HG02610 (cell line): ENCODE results near the gene CHST15.

ENCODE experiments used
- ATAC-seq: cut with Tn5 transposase; IDR thresholded peaks from one replicate; pipeline ENCODE4 v1.9.1; 2021; ENCODE audit warnings: mild to moderate bottlenecking, moderate library complexity; ENCODE audit not compliant: unreplicated experiment

CHST15 gene

DNA sequence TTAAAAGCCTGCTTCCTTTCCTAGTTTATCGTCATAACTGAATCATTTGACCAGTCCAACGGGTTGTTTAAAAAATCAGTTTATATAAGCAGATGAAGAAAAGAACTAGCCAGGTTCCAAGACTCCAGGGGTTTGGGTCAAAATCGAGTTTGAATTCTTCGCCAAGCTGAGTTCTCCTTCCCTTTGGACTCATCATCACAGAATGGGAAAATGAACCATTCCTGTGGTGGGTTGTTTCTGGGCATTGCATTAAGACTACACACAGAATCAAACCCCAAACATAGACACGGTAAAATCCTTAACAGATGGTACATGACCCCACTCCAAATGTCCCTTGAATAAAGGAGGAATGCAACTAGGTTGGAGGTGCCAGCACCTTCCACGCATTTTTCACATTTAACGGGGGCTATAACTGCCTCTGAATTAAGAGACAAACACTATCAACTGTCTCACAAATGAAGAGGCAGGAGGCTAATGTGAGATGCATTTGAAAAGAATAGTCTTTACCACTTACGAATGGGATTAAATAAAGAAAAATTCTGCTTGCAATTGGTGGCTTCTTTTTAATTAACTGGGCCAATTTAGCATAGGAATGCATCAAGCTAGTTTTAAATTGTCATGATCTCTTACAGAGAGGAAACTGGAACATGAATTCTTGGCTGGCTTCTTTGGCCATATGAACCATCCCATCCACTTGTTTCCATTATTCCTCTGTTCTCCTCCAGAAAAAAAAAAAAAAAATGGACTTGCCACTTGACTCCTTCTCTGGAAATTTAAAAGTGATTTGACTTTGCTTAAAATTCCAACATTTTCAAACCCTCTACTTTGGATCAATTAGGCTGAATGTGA lies 61.1 kb downstream of the CHST15 start:
- no peak for ATAC-seq

DNA sequence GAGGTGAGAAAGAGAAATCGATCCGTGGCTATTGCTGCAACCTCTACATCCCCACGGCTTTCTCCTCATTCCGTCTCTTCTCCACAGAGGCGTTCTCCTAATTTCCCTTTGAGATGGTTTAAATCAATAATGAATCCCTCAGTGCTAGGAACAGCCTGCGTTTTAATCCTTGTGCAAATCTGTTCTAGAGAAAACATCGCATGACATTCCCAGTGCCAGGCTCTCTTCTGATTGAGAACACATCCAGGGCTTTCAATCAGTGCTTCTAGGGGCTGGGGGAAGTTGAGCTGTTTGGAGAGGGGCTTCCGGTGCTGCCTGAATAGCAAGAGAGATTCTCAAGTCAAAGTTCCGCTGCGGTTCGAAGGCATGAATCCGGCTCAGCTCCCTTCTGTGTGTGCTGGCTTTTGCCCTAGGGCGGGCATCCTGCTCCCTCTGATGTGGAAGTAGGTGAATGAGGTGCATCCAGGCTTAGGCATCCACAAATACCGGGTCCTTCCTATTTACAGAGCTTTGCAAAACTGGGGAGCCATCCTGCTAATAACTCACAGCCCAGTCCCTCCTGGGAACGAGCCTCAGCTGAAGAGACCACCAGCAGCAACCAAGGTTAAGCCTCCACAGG lies 62.8 kb downstream of the CHST15 start:
- no peak for ATAC-seq

DNA sequence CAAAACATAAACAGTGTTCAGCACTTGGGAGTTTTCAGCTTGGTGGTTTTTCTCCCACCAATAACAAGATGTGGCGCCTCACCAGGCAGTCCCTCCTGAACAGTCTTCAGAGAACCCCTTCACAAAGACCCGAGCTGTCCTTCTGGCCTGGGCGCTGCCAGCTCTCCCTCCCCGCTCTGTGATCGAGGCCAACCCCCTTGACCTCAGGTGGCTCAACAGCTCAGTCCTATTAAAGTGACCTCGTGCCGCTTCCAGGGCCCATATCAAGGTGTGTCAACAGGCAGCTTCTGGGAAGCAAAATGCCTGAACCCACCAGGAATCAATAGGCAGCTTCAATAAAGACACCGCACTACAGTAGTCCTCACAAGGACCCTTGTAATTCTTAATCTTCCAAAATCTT lies 63.3 kb downstream of the CHST15 start:
- ATAC-seq: no peak

DNA sequence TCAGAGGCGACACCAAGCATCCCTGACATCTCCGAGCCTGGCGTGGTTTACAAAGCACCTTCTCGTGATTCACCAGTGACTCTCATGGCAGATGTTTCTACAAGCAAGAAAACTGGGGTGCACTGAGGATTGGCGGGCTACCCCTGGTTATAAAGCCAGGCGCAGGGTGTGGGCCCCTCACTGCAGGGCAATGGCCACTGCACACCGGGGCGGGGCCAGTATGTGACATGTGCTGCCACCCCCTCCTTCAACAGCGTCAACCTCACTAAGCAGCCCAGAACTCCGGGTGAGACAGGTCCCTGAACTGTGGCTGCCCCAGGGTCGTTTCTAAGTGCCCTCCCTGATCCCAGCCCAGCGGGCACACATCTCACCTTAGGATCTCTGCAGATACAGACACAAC lies 63.8 kb downstream of the CHST15 start:
- ATAC-seq: no peak

DNA sequence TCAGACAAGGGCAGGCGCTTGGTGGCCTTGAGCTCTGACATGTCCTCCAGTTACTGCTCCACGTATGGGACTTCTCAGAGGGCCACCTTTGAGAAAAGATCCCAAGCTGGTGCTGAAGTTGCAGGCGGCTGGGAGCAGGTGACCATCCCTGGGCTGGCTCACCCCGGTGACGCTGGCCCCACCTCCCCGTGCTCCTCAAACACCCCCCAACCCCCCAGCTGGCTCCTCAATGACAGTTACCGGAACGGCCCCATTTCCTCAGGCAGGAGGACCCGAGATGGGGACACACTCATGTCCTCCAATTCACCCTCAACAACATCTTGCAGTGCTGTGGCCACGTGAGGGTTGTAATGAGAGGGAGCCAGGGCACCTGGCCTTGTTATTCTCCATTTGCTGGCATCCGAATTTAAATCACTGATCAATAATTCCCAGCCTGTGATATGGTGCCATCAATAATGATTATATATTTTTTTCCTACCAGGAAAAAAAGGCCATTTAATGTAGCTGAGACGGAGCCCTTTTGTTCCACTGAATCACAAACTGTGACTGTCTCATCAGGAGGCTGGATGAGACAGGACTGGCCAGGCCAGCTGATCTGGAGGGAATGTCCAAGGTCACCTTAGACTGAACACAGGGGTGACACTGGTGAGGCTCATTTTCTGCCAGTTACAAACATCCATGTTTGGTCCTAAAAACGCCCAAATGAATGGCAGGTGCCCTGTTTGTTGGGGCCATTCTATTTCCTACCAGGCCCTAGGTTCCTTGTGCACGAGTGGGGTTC lies 64.5 kb downstream of the CHST15 start:
- ATAC-seq: no peak

DNA sequence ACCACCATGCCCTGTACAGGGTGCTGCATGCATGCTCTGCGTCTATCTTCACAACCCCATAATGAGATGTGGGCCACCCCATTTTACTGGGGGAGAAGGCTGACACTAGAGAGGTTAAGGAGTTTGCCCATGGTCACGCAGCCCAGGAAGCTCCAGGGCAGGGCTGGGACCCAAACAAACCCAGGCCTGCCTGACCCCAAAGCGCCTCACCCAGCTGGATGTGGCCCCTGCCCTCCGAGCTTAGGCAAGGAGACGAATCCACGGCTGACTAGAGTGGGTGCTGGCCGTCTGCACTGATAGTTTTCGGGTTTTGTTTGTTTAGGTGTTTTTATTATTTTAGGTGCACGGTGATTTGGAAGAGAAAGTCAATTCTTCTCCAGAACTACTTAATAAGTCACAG lies 65.7 kb downstream of the CHST15 start:
- no peak for ATAC-seq

DNA sequence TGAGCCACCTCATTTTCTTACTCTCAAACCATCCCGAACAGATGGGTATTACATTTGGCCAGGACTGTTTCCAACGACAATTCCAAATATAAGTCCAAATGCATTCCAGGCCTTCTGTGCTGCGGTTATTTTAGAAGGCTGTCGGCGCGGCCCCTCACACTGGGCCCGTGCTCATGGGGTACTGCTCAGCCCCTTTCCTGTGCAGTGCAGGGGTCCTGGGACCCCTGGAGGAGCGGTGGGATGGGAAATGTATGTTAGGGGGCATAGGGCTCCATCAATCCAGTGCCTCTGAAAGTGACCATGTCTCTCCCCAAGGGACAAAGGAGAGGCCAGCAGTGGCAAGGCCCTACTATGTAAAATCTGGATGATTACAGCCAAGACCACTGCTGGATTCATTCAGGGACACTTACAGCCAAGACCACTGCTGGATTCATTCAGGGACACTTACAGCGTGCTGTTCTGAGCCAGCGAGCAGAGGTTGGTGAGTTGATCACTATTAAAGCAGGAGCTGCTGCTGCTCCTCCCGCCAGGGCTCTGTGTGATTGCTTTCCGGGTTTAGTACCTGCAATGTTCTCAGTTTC lies 66.3 kb downstream of the CHST15 start:
- no peak for ATAC-seq

DNA sequence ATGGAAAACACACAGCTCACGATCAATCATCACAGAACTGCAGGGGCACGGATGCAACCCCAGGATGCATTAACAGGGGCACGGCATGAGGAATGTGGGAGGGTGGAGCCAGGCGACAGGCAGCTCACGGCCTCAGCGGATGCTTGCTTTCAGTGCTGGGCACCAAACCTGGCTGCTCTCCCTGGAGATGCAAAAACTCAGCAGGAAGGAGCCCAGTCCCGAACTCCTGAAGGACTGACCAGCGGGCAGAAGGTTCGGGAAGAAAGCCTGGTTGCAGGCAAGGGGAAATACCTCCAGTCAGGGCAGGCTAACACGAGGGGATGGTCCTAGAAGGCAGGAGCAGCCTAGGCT lies 66.8 kb downstream of the CHST15 start:
- ATAC-seq: no peak

DNA sequence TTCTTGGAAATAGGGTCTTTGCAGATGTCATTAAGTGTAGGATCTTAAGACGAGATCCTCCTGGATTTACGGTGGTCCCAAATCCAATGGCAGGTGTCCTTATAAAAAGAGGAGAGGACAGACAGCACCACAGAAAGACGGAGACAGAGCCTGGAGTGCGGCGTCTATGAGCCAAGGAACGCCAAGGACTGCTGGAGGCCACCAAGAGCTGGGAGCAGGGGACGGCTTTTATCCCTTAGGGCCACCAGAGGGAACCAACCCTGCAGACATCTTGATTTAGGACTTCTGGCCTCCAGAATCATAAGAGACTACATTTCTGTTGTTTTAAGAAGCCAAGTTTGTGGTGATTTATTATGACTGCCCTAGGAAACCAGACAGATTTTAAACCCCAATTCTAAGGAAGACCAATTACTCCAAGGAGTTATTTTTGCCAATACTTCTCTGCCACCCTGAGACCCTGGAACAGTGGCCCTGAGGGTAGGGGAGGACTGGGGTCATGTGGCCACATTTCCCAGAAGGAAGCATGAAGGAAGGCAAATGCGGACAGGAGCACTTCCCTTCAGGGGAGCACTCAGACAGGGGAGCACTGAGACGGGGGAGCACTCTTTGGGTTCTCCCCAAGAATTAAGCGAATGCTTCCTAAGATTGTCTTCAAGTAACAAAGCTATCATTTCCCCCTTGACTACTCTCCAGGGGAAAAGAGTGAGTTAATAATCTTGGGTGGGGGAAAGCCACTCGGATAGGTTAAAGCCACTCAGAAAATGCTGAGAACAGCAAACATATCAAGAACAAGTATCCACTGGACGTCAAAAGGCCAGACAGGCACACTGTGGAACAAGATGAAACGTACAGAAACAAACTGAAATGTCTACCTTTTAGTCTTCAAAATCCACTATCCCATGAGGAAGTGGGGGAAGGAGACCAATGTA lies 67.5 kb downstream of the CHST15 start:
- ATAC-seq: no peak

DNA sequence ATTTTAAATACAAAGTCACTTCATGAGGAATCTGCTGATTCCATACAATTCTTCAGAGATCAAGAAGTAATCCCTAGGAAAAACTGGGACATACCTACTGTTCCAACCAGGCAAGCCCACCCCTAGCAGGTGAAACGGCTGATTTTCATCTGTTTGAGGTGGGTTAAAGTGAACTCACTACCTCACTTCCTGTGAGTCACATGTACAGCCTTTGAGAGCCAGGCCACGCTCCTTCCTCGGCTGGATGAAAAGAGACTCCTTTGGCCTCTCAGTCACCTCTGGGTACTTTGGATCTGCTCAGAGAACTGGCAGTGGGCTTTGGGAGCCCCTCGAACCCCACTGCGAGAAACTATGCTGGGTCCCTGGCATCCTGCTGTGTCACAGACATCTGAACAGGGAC lies 68.2 kb downstream of the CHST15 start:
- ATAC-seq: no peak

DNA sequence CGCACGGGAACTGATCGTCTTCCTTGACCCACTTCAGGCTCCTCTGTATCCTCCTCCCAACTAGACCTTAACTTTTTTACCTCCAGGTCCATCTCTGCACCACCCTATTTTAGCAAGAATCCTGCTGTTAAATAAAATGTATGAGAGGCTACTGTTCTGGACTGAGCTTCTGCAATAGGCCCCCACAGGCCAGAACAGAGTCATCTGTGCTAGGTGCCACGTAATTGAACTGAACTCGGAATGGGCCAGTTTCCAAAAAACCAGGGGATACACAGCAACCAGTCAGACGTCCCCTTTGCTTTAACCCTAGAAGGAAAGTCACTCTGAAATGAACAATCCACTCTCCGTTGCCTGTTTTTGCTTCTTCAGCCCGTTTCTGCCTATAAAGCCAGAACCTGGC lies 71.3 kb downstream of the CHST15 start:
- ATAC-seq: no peak

DNA sequence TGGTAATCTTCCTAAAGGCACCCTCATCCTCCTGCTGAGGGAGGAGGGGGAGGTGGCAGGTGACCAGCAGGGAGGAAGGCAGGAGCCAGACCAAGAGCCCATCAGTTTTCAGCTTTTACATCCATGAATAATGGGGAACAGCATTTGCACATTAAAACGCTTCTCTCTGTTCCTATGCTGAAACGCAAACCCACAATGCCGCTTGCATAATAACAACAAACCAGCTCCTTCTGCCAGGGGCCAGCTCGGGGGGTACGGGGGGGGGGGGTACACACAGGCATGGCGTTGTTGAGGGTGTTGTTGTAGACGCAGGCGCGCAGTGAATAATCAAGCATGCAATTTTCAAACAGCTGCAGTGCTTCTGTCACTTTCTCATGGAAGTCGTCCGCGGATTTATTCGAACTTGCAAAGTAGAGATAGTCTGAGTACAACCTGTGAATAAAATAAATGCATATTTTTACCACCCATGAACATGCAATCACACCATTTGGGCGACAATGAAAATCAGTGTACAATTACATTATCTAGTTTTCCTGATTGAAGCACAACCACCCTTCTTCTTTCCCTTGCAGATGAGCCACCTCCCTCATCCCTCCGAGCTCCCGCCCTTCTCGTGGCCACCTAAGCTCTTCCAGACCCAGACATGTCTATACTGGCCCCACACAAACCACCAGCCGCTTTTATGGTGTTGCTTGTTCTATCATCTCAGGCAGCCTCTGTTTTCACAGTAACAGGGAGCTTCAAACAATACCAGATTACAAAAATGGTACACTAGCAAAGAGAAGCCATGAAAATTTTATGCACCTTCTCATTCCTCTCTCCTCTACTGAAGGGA lies 72.2 kb downstream of the CHST15 start:
- no peak for ATAC-seq

DNA sequence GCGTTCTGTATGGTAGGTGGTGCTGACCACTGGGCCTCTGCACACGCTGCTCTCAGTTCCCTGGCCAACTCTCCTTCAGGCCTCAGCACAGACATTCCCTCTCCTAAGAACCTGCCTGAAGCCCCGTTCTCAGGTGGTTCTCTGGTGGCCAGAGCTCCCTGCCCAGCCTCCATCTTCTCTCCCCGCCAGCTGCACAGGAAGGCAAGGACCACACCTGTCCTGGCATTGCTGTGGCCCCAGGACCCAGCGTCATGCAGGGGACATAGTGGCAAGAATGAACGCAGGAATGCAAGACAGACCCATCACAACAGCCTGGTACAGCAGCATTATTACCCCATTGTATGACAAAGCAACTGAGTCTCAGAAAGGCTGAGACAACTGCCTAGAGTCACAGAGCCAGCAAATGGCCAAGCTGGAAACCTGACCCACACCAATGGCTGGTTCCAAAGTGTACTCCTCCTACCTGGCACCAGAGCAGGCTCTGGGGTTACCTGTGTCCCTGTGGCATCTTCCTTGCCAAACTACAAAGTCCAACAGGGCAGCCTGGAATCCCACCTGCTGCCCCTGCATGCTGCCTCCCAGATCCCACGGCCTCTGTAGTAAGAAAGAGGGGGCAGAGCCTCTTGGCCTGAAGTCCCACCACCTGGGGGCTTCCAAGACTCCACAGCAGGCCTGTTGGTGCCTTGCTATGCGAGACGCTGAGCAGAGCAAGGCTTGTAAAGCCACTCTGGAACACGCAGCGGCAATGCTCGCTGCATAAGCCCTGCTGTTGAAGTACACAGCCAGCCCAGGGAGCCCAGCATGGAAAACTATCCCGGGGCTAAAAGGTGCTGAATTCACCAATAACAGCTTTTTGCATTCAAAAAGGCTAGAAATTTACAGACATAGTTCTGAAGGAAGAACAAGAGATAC lies 73.3 kb downstream of the CHST15 start:
- no peak for ATAC-seq

DNA sequence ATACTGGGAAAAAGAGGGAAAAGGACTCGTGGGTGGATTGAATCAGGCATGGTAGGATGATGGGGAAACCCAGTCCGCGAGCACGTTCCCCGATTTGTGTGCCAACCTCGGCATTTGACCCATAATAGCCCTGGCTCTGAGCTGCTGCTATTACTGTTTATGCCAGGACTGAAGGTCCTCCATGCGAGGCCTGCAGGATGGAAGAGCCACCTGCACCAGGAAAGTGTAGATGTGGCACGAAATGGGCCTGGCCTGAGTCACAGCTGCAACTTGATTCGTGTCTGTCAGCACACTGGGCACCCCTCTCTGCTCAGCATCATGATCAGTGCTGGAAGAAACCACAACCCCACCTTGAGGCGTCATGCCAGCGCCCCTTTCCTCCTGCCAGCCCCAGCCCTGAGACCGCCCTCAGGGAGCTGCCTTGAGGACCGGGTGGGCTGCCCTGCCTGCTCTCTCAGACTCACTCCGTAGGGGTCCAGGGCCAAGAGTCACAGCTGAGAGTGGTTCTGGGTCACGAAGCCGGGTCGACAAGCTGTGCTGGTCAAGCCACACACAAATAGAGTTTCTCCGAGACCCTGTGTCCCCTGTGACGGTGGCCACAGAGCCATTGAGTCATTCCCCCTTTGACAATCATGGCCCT lies 74.4 kb downstream of the CHST15 start:
- ATAC-seq: no peak

DNA sequence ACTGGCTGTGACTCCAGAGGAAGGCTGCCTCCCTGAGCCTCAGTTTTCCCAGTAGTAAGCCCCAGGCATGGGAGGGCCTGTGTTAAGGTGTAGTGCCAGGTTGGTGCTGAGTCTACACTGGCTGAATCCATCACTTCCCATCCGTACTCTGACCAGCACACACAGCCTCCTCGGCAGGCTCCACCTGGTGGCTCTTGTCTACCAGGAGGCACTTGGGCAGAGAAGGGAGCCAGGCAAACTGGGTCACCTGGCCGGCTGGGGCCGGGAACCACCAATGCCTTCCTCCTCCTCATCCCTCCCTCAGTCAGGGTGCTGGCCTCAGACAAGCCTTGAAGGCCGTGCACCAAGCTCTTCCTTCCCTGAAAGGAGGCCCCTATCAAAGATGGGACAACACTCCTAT lies 75.7 kb downstream of the CHST15 start:
- ATAC-seq: no peak

DNA sequence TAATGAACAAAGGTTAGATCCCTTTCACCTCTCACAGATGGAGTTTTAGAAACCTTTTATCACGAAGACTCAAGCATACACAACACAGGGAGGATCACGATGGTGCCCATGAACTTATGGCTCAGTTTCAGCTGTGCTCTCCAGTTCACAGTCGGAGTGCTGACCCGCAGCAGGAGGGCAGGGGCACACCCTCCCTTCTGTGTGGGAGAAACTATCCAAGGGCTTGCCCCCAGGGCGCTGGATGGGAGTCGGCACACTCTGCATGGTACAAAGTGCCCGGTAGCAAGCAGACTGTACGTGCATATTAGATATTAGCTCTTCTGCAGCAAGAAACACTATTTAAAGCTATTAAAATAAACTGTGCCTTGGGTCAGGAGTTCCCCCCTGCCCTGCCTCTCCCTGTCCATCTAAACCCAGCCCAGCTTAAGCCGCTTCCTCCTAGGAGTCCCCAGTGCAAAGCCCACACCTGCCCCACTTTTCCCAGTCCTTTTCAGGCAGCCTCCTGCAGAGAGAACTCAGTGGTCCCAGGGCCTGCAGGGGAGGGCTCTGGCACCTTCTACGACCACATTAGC lies 76.5 kb downstream of the CHST15 start:
- ATAC-seq: no peak

DNA sequence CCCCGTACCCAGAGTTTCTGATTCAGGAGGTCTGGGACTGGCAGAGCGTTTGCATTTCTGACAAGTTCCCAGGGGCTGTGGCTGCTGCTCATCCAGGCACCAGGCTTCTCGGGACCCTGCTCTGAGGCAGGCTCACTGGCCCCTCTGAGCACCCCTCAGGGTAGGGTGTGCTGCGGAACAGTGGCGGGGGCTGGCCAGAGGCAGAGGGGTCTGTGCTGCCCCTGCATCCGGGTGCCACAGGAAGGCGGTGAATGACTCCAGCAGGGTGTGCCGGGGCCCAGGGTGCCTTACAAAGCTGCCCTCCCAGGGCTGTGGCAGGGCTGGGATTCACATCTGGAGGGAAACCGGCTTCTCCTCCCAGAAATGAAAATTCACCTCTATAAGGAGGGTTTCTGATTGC lies 77.4 kb downstream of the CHST15 start:
- ATAC-seq: no peak
